Adrenal gland (tissue), 5 donors: ENCODE measurements around the gene TRIL.

ENCODE experiments used
- POLR2A ChIP-seq, 2 donors: fragments of 450-650 bp; IDR thresholded peaks; one replicate each; pipeline ENCODE4 v1.6.1; 2017; ENCODE audit warnings: antibody characterized with exemption in 2 of 2, mild to moderate bottlenecking in 2 of 2, moderate library complexity in 1 of 2
- TF ChIP-seq, protein P1 (sequence below), 6 experiments: fragments of 450-650 bp in 4 of 6; fragments of 200-600 bp in 2 of 6; sonication (generic) in 1 of 6; IDR thresholded peaks; 1 replicate in 5 of 6; 2 replicates in 1 of 6; pipeline versions ENCODE4 v1.5.1 to v1.8.0; 2016 to 2021; ENCODE audit warnings: antibody characterized with exemption in 6 of 6, mild to moderate bottlenecking in 2 of 6, moderate library complexity in 1 of 6
- donor health status: DM: no; HTN: no; CAD: no.

DNA sequence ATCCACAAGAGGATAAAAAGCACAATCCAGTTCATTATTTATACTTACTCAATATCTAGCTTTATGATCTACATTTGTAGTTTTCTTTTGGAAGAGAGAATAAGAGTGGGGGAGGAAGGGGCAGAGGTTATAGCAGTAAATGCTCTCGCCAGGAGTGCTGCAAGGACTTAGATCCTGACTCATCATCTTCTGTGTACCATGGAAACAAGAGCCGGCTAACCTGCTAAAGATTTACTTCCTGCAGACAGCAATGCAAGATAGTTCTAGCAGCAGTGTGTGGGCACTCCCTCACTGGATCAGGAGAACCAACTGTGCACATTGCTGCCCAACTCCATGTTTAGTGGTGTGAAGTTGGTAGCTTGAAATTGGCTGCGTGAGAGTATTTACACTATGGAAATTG, 47.7 kb upstream of the TRIL start:
- TF ChIP-seq, protein P1, sequence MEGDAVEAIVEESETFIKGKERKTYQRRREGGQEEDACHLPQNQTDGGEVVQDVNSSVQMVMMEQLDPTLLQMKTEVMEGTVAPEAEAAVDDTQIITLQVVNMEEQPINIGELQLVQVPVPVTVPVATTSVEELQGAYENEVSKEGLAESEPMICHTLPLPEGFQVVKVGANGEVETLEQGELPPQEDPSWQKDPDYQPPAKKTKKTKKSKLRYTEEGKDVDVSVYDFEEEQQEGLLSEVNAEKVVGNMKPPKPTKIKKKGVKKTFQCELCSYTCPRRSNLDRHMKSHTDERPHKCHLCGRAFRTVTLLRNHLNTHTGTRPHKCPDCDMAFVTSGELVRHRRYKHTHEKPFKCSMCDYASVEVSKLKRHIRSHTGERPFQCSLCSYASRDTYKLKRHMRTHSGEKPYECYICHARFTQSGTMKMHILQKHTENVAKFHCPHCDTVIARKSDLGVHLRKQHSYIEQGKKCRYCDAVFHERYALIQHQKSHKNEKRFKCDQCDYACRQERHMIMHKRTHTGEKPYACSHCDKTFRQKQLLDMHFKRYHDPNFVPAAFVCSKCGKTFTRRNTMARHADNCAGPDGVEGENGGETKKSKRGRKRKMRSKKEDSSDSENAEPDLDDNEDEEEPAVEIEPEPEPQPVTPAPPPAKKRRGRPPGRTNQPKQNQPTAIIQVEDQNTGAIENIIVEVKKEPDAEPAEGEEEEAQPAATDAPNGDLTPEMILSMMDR (IDR thresholded peaks at IDR 0.05) = no peak
- no peak for TF ChIP-seq POLR2A (IDR thresholded peaks at IDR 0.05)
